ENCODE data around the gene XPNPEP3. TPM values are rescaled to one million over a fixed set of nuclear protein-coding genes. Genes with fewer than 3 reads are reported as not detected.
"Not testable (repeated sequence)": the region's sequence is repeated elsewhere in the genome, so short reads cannot be mapped to it uniquely, and the experiment has no call there.

XPNPEP3 gene
- total RNA-seq, 1 donor from 2014 or later, result 17.7 TPM

DNA sequence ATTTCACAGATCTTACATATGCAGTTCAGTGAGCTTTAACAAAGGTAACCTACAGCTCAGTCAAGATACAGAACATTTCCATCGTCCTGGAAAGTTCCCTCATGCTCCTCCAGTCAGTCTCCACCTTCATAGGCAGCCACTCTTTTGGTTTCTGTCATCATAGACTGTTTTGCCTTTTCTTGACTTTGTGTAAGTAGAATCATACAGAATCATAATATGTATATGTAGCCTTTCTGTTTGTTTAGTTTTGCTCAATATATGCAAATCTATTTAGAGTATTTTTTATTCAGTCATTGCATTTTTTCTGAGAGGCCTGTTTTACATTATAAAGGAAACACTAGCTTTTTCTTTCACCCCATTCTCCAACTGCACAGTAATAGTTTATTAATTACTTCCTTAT lies 20.0 kb downstream of the XPNPEP3 start:
- Mint-ChIP-seq H3K9me3 (no peaks in the 10 kb centered on the region), H3K4me1 (no peaks in the 10 kb centered on the region), H3K27ac (no peak overlapping the region), H3K36me3 (ENCODE audit: low read depth) (peaks cover 2% of the 10 kb centered on the region), H3K27me3 (no peaks in the 10 kb centered on the region), H3K4me3 (no peak overlapping the region)
- no peak for DNase-seq
- intact Hi-C loops (cut with micrococcal nuclease), result no loop called here

DNA sequence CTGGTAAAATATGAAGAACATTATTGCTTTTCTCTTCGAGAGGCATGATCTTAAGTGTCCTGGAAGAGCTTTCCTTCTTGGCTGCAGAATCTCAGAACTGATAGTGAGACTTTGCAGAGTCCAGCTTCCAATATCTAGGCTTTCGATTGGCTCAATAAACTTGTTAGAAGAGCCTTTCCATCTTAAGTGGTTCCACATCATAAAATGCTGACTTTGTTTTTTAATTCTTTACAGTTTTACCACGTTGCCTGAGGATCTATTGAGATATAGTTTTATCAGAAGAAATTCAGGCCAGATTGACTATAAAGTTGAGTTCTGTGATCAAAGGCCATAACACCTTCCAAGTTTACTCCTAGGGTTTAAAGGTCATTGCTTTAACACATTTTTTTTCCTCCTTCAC lies 20.5 kb downstream of the XPNPEP3 start:
- H3K4me1 Mint-ChIP-seq, result no peaks in the 10 kb centered on the region
- H3K27ac Mint-ChIP-seq, result no peak overlapping the region
- no peaks in the 10 kb centered on the region for H3K9me3 Mint-ChIP-seq
- DNase-seq, result no peak
- H3K27me3 Mint-ChIP-seq, result no peaks in the 10 kb centered on the region
- H3K36me3 Mint-ChIP-seq (ENCODE audit: low read depth), result peaks cover 3% of the 10 kb centered on the region
- H3K4me3 Mint-ChIP-seq, result no peak overlapping the region
- intact Hi-C loops (cut with micrococcal nuclease), result no loop called here

DNA sequence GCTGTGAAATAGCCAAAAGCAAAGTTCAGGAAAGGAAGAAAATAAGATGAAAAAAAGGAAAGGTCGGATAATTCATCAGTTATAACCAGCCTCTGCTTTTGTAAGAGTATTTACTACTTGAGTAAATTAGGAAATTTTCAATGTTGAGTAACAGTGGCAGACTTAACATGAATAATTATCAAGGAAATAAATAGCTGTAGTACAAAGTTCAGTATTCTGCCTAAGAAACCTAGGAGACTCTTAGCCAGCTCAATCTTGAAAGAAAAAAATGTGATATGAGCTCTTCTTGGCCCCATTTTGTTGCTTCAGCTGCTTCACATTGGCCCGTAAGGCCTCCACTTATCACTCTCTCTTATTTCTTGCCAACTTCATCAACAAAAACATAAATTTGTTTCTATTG lies 22.0 kb downstream of the XPNPEP3 start:
- H3K36me3 Mint-ChIP-seq (ENCODE audit: low read depth), result peaks cover 5% of the 10 kb centered on the region
- no peaks in the 10 kb centered on the region for H3K27me3 Mint-ChIP-seq
- no peaks in the 10 kb centered on the region for H3K9me3 Mint-ChIP-seq
- H3K27ac Mint-ChIP-seq, result no peak overlapping the region
- intact Hi-C loops (cut with micrococcal nuclease), result no loop called here
- no peaks in the 10 kb centered on the region for H3K4me1 Mint-ChIP-seq
- H3K4me3 Mint-ChIP-seq, result no peak overlapping the region
- DNase-seq, result no peak

DNA sequence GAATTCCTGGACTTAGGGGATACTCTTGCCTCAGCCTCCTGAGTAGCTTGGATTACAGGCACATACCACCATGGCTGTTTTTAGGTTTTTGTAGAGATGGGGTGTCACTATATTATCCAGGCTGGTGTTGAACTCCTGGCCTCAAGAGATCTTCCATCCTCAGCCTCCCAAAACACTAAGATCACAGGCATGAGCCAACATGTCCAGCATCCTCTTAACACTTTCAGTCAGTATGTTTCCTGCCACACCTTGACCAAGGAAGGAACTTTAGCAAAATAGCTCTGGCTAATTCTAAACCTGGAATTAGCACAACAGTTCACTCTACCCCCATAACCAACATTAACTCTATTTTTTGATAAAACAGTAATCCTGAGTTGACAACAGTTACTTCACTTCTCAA lies 32.2 kb downstream of the XPNPEP3 start:
- intact Hi-C loops (cut with micrococcal nuclease), result no loop called here
- H3K27ac Mint-ChIP-seq, result no peak overlapping the region
- peaks cover 16% of the 10 kb centered on the region for H3K36me3 Mint-ChIP-seq (ENCODE audit: low read depth)
- H3K9me3 Mint-ChIP-seq, result no peaks in the 10 kb centered on the region
- no peaks in the 10 kb centered on the region for H3K27me3 Mint-ChIP-seq
- no peak for DNase-seq
- H3K4me3 Mint-ChIP-seq, result no peak overlapping the region
- H3K4me1 Mint-ChIP-seq, result peaks cover 5% of the 10 kb centered on the region

DNA sequence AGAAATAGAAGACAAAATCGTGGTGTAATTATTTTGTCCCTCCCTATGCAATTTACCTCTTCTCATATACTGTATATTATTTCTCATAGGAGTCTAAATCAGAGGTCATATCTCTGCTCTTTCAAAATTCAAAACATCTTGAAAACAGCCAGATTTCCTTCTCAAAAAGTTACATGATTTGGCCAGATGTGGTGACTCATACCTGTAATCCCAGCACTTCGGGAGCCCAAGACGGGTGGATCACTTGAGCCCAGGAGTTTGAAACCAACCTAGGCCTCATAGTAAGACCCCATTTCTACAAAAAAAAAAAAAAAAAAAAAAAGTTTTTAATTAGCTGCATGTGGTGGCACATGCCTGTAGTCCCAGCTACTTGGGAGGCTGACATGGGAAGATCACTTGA lies 33.9 kb downstream of the XPNPEP3 start:
- Mint-ChIP-seq H3K9me3 (no peaks in the 10 kb centered on the region), H3K4me3 (no peak overlapping the region), H3K27ac (no peak overlapping the region), H3K36me3 (ENCODE audit: low read depth) (peaks cover 13% of the 10 kb centered on the region), H3K4me1 (peaks cover 5% of the 10 kb centered on the region), H3K27me3 (no peaks in the 10 kb centered on the region)
- DNase-seq, result no peak
- intact Hi-C loops (cut with micrococcal nuclease), result loop anchor here (10.0 kb wide), 1 partner anchor 456 kb away; no protein-coding TSS in a partner anchor

DNA sequence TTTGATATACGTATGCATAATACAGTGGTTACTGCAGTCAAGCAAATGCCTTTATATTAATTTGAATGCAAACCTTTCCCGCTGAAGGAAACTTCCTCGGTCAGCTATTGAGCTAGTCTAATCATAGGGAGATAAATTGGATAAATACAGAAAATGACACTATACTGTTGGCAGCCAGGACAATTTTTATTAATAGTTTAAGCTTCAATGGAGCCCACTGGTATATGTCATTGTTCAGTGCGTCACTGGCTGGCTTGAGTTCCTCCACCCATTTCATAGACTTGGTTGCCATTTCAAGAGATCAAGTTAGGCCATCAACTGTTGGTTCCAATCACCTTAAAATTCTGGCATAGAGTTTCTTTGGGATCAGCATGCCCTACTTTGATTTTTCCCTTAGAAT lies 37.5 kb downstream of the XPNPEP3 start:
- intact Hi-C loops (cut with micrococcal nuclease), result loop anchor here (10.0 kb wide), 1 partner anchor 460 kb away; no protein-coding TSS in a partner anchor

DNA sequence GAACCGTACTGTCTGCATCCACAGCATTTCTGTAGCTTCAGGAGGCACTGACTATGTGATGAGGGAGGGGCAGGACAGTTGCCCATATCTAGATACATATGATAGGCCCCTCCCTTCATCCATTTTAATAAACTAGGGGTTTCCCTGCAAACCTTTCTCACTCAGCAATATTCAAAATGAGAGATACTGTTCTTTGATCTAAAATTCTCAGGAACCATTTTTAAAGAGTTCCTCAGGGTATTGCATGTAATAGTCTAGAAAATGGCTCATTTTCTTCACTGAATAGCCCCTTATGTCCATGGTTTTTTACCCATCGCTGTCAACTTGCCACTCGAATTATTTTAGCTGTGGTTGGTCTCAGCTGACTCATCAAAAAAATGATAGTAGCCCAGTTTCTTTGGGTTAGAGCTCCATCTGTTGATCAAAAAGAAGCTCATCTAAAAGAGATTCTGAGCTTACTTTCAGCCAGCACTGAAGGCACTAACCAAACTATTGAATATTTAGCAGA lies 42.0 kb downstream of the XPNPEP3 start:
- Mint-ChIP-seq H3K27ac (peak overlapping the region; percentile 80), H3K4me1 (peaks cover 8% of the 10 kb centered on the region), H3K27me3 (no peaks in the 10 kb centered on the region), H3K36me3 (ENCODE audit: low read depth) (no peaks in the 10 kb centered on the region), H3K9me3 (no peaks in the 10 kb centered on the region), H3K4me3 (peak overlapping the region; percentile 34)
- intact Hi-C loops (cut with micrococcal nuclease), result loop anchor here (1.0 to 10.0 kb wide), 6 partner anchors 42 to 464 kb away; partner anchors contain the start of genes SLC25A17, ST13 and XPNPEP3
- DNase-seq, result peak; percentile 77

More for the DNA sequence above, 37.5 kb downstream of the XPNPEP3 start:
- Mint-ChIP-seq H3K4me3 (no peak overlapping the region), H3K27me3 (no peaks in the 10 kb centered on the region), H3K4me1 (peaks cover 8% of the 10 kb centered on the region), H3K27ac (no peak overlapping the region), H3K9me3 (no peaks in the 10 kb centered on the region), H3K36me3 (ENCODE audit: low read depth) (peaks cover under 1% of the 10 kb centered on the region)
- no peak for DNase-seq

DNA sequence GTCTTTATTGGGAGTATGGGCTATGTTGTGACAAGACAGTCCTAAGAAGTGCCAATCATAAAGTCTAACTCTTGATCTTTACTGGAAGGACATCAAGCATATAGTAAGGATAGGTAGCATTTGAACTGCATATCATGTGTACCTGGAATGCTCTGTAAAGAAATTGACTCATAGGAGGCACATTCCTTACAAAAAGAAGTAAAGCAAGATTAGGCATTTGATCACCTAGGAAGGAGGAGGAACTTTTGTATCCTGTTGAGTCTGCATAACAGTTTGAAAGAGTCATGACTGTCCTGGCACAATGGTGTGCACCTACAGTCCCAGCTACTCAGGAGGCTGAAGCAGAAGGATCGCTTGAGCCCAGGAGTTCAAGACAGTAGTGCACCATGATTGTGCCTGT lies 47.2 kb downstream of the XPNPEP3 start:
- DNase-seq, result no peak
- intact Hi-C loops (cut with micrococcal nuclease), result no loop called here
- Mint-ChIP-seq H3K9me3 (no peaks in the 10 kb centered on the region), H3K36me3 (ENCODE audit: low read depth) (peaks cover 1% of the 10 kb centered on the region), H3K27ac (no peak overlapping the region), H3K4me1 (peaks cover 2% of the 10 kb centered on the region), H3K27me3 (no peaks in the 10 kb centered on the region), H3K4me3 (no peak overlapping the region)

DNA sequence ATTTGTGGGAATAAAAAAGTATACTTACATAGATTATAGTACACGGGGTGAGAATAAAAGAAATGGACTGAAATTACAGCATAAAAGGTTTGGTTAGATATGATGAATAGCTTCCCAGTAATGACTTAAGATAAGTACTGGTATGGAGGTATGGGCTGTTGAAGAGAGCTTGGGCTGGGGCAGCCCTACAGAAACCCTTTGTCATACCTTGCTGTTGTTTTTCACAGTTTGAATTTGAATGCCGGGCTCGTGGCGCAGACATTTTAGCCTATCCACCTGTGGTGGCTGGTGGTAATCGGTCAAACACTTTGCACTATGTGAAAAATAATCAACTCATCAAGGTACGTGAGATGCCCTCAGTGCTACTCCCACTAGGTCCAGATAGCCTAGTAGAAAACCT lies 51.9 kb downstream of the XPNPEP3 start:
- Mint-ChIP-seq H3K9me3 (no peaks in the 10 kb centered on the region), H3K4me1 (no peaks in the 10 kb centered on the region), H3K27ac (no peak overlapping the region), H3K27me3 (no peaks in the 10 kb centered on the region), H3K4me3 (no peak overlapping the region), H3K36me3 (ENCODE audit: low read depth) (peaks cover 1% of the 10 kb centered on the region)
- DNase-seq, result no peak
- intact Hi-C loops (cut with micrococcal nuclease), result no loop called here

DNA sequence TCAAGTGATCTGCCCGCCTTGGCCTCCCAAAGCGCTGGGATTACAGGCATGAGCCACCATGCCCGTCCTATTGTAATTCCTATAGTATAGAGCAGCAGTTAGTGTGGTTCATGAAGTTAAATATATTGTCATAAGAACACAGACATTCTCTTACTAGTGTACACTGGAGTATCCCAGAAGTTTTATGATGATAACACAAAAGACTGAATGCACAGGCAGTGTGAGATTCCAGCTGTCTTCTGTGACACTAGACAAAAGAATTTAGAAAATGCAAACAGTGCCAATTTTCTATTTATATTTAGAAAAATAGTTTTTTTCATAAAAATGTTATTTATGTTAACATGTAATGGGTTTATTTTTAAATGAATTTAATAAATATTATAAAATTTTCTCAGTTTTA lies 54.8 kb downstream of the XPNPEP3 start:
- H3K27me3 Mint-ChIP-seq, result no peaks in the 10 kb centered on the region
- H3K36me3 Mint-ChIP-seq (ENCODE audit: low read depth), result peaks cover 3% of the 10 kb centered on the region
- H3K27ac Mint-ChIP-seq, result no peak overlapping the region
- intact Hi-C loops (cut with micrococcal nuclease), result no loop called here
- no peak for DNase-seq
- no peak overlapping the region for H3K4me3 Mint-ChIP-seq
- no peaks in the 10 kb centered on the region for H3K9me3 Mint-ChIP-seq
- H3K4me1 Mint-ChIP-seq, result no peaks in the 10 kb centered on the region

DNA sequence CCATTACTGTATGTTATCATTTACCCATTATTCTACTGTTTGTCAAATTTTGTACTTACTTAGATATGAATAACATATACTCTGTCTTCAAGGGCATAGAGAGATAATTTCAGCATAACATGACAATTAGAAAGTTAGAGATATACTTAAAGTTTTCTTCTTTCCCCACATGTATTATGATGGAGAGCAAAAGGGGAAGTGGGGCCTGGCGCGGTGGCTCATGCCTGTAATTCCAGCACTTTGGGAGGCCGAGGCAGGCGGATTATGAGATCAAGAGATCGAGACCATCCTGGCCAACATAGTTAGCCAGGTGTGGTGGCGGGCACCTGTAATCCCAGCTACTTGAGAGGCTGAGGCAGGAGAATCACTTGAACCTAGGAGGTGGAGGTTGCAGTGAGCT lies 56.0 kb downstream of the XPNPEP3 start:
- H3K4me3 Mint-ChIP-seq; intact Hi-C loops (cut with micrococcal nuclease); H3K27me3 Mint-ChIP-seq; H3K27ac Mint-ChIP-seq; DNase-seq; H3K36me3 Mint-ChIP-seq (ENCODE audit: low read depth); H3K9me3 Mint-ChIP-seq; H3K4me1 Mint-ChIP-seq: not testable (repeated sequence)

DNA sequence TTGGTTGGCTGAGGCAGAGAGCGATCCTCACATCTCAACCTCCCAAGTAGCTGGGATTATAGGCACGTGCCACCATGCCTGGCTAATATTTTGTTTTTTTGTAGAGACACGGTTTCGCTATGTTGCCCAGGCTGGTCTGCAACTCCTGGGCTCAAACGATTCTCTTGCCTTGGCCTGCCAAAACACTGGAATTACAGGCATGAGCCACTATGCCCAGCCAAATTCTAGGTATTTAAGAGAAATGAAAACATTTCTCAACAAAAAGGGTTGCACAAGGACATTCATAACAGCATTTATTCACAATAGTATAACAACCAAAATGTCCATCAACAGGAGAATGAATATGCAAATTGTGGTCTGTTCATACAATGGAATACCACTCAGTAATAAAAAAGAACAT lies 62.5 kb downstream of the XPNPEP3 start:
- H3K9me3 Mint-ChIP-seq, result no peaks in the 10 kb centered on the region
- H3K27ac Mint-ChIP-seq, result no peak overlapping the region
- H3K4me3 Mint-ChIP-seq, result no peak overlapping the region
- H3K36me3 Mint-ChIP-seq (ENCODE audit: low read depth), result peaks cover 5% of the 10 kb centered on the region
- intact Hi-C loops (cut with micrococcal nuclease), result no loop called here
- H3K4me1 Mint-ChIP-seq, result peaks cover 4% of the 10 kb centered on the region
- no peaks in the 10 kb centered on the region for H3K27me3 Mint-ChIP-seq
- DNase-seq, result no peak

DNA sequence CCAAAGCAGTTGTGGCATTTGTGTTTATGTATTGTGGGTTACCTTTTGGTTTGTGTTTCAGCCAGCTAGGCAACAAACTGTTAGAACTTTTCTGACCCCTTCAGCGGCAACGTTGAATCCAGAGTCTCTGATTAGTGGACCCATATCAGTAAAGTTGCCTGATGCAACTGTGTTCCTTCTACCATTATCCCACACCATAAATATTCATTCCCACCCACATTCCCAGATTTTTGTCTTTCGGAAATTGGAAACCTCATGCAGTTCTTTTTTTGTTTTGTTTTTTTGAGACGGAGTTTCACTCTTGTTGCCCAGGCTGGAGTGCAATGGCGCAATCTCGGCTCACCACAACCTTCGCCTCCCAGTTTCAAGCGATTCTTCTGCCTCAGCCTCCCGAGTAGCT lies 63.6 kb downstream of the XPNPEP3 start:
- Mint-ChIP-seq H3K4me3 (no peak overlapping the region), H3K27ac (no peak overlapping the region), H3K4me1 (peaks cover 4% of the 10 kb centered on the region), H3K9me3 (no peaks in the 10 kb centered on the region), H3K27me3 (no peaks in the 10 kb centered on the region), H3K36me3 (ENCODE audit: low read depth) (peaks cover 6% of the 10 kb centered on the region)
- intact Hi-C loops (cut with micrococcal nuclease), result no loop called here
- no peak for DNase-seq

DNA sequence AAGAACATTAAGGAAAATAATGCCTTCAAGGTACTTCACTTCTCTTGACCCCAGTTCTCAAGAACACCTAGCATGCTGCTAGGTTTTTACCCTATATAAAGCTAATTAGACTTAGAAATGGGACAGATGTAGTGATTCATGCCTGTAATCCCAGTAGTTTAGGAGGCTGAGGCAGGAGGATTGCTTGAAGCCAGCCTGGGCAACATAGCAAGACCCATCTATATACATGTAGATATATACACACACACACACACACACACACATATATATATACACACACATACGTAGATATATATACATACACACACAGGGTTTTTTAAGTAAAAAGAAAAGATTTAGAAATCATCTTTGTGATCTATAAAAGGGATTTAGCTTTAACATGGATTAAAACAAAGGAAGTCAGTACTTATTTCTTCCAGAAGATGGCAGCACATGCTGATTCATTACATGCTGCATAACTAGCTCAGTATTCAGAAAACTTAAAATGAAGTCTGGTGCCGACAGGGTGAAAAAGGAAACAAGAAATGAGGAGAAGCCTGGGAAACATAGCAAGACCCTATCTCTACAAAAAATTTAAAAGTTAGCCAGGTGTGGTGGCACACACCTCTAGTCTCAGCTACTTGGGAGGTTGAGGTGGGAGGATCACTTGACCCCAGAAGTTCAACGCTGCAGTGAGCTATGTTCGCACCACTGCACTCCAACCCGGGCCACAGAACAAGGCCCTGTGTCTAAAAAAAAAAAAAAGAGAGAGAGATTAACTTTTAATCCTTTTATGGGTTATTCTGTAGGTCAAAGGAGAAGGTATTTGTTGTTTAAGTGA lies 65.7 kb downstream of the XPNPEP3 start:
- peak overlapping the region; percentile 14 for H3K4me3 Mint-ChIP-seq
- H3K4me1 Mint-ChIP-seq, result peaks cover 4% of the 10 kb centered on the region
- DNase-seq, result peak; percentile 83
- peaks cover 6% of the 10 kb centered on the region for H3K36me3 Mint-ChIP-seq (ENCODE audit: low read depth)
- H3K27ac Mint-ChIP-seq, result peak overlapping the region; percentile 42
- intact Hi-C loops (cut with micrococcal nuclease), result loop anchor here (2.0 kb wide), 2 partner anchors 28 to 314 kb away; partner anchors contain the start of gene RBX1
- no peaks in the 10 kb centered on the region for H3K9me3 Mint-ChIP-seq
- no peaks in the 10 kb centered on the region for H3K27me3 Mint-ChIP-seq

All from activated CD4-positive, alpha-beta T cell treated with anti-CD3 and anti-CD28 coated beads, Interleukin-2, amount 10 ng/mL, durations not matched to agents 24 days and 14 days (primary cell).